Lower leg skin (tissue), 4 donors: Measurements from ENCODE around the gene RALGAPB. TPM values are rescaled to one million over a fixed set of nuclear protein-coding genes. Genes with fewer than 3 reads are reported as not detected.
"Not testable (repeated sequence)": the region's sequence is repeated elsewhere in the genome, so short reads cannot be mapped to it uniquely, and the experiment has no call there.

ENCODE experiments used
- DNase-seq, 2 donors: peaks; one replicate each; pipeline ENCODE4 v3.0.0-alpha.2; 2019; ENCODE audit warnings: low spot score in 2 of 2
- H3K4me3 ChIP-seq: fragments of 200-600 bp; sonication (generic); 2 replicates; pipeline ENCODE4 v1.5.1; 2017; ENCODE audit warnings: mild to moderate bottlenecking, low read depth; ENCODE audit not compliant: poor library complexity, severe bottlenecking
- POLR2A ChIP-seq, 2 donors: fragments of 450-650 bp; IDR thresholded peaks; one replicate each; pipeline ENCODE4 v1.6.1; 2016 to 2017; ENCODE audit warnings: antibody characterized with exemption in 2 of 2, mild to moderate bottlenecking in 1 of 2, moderate library complexity in 1 of 2
- WGBS, 2 donors: methylation state at CpG; one replicate each; pipeline ENCODE4 v1.1.5; 2018; 5-methylcytosine and 5-hydroxymethylcytosine counted together
- intact Hi-C: fragments of 100-400 bp; cut with DNase I; formaldehyde crosslinking; loops from one replicate; pipeline ENCODE4 v1.15.0; 2023; ENCODE audit warnings: low total_unique reads
- total RNA-seq, 4 donors: library from RNA; depleted of rRNA; stranded (reverse); fragments of >200 nt; gene quantifications; one replicate each; pipeline ENCODE4 v1.1.0, GENCODE V29; 2016
- TF ChIP-seq, protein P1 (sequence below), 3 donors: fragments of 450-650 bp; IDR thresholded peaks; one replicate each; pipeline ENCODE4 v1.5.1; 2016; ENCODE audit warnings: antibody characterized with exemption in 3 of 3, mild to moderate bottlenecking in 3 of 3, moderate library complexity in 2 of 3

Gene RALGAPB
- total RNA-seq, 4 donors from 2014 or later: 35.3 to 51.0 (median 41.5) TPM

DNA sequence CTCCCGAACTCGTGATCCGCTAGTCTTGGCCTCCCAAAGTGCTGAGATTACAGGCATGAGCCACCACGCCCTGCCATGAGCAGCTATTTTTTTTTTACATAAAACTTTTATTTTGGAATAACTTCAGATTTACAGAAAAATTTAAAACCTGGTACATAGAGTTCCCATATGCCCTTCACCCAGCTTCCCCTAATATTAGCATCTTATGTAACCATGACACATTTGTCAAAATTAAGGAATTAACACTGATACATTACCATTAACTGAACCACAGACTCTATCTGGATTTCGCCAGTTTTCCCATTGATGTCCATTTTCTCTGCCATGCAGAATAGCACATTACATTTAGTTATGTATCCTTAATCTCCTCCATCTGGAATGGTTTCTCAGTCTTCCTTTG lies 14.3 kb upstream of the RALGAPB start:
- intact Hi-C loops: no loop called here
- WGBS, 2 donors: 94 to 96% methylated on average over 5 of the region's 5 CpGs
- TF ChIP-seq, protein P1, sequence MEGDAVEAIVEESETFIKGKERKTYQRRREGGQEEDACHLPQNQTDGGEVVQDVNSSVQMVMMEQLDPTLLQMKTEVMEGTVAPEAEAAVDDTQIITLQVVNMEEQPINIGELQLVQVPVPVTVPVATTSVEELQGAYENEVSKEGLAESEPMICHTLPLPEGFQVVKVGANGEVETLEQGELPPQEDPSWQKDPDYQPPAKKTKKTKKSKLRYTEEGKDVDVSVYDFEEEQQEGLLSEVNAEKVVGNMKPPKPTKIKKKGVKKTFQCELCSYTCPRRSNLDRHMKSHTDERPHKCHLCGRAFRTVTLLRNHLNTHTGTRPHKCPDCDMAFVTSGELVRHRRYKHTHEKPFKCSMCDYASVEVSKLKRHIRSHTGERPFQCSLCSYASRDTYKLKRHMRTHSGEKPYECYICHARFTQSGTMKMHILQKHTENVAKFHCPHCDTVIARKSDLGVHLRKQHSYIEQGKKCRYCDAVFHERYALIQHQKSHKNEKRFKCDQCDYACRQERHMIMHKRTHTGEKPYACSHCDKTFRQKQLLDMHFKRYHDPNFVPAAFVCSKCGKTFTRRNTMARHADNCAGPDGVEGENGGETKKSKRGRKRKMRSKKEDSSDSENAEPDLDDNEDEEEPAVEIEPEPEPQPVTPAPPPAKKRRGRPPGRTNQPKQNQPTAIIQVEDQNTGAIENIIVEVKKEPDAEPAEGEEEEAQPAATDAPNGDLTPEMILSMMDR (IDR thresholded peaks at IDR 0.05): no peak
- no peak for TF ChIP-seq POLR2A (IDR thresholded peaks at IDR 0.05)
- DNase-seq: no peak
- H3K4me3 ChIP-seq: no peak overlapping the region

DNA sequence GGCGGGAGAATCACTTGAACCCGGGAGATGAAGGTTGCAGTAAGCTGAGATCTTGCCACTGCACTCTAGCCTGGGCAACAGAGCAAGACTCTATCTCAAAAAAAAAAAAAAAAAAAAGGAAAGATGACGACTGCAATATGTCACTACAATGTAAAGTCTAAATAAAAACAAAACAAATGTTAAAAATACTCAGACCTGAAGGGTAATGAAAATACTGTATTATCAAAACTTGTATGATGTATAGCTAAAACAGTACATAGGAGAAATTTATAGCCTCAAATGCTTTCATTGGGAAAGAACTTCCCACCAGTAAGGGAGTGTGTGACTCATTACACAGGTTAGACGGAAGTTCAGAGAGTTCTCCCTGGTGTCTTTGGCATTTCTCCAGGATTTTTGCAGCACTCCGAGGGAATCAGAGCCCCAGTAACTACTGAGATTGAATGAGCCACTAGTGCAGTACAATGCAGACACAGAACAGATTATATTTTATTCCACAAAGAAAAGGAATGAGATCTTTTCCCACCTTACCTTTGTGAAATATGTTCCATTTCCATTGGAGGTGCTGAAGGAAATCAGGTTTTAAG lies 12.5 kb upstream of the RALGAPB start:
- TF ChIP-seq POLR2A (IDR thresholded peaks at IDR 0.05): no peak
- TF ChIP-seq, protein P1 (IDR thresholded peaks at IDR 0.05): no peak
- no peak overlapping the region for H3K4me3 ChIP-seq
- no peak for DNase-seq
- 43 to 47% methylated on average over 5 of the region's 5 CpGs for WGBS, 2 donors
- intact Hi-C loops: no loop called here

DNA sequence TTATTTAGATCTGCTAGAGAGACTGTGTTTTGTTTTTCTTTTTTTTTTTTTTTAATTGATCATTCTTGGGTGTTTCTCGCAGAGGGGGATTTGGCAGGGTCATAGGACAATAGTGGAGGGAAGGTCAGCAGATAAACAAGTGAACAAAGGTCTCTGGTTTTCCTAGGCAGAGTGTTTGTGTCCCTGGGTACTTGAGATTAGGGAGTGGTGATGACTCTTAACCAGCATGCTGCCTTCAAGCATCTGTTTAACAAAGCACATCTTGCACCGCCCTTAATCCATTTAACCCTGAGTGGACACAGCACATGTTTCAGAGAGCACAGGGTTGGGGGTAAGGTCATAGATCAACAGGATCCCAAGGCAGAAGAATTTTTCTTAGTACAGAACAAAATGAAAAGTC lies 12.0 kb upstream of the RALGAPB start:
- 22 to 25% methylated on average over 1 of the region's 2 CpGs for WGBS, 2 donors
- H3K4me3 ChIP-seq, DNase-seq, intact Hi-C loops: not testable (repeated sequence)

DNA sequence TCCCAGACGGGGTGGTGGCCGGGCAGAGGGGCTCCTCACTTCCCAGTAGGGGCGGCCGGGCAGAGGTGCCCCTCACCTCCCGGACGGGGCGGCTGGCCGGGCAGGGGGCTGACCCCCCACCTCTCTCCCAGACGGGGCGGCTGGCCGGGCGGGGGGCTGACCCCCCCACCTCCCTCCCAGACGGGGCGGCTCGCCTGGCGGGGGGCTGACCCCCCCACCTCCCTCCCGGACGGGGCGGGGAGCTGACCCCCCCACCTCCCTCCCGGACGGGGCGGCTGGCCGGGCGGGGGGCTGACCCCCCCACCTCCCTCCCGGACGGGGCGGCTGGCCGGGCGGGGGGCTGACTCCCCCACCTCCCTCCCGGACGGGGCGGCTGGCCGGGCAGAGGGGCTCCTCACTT lies 11.5 kb upstream of the RALGAPB start:
- H3K4me3 ChIP-seq, intact Hi-C loops: not testable (repeated sequence)
- peak in 1 of 2 donors; percentile 18 for DNase-seq
- WGBS, 2 donors: no CpG with 5 or more reads among the region's 33 CpGs

DNA sequence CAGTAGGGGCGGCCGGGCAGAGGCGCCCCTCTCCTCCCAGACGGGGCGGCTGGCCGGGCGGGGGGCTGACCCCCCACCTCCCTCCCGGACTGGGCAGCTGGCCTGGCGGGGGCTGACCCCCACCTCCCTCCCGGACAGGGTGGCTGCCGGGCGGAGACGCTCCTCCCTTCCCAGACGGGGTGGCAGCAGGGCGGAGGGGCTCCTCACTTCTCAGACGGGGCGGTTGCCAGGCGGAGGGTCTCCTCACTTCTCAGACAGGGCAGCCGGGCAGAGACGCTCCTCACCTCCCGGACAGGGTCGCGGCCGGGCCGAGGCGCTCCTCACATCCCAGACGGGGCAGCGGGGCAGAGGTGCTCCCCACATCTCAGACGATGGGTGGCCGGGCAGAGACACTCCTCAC lies 11.1 kb upstream of the RALGAPB start:
- DNase-seq: peak in 1 of 2 donors; percentile 62
- 73 to 86% methylated on average over 2 to 20 of the region's 30 CpGs for WGBS, 2 donors
- intact Hi-C loops, H3K4me3 ChIP-seq: not testable (repeated sequence)

DNA sequence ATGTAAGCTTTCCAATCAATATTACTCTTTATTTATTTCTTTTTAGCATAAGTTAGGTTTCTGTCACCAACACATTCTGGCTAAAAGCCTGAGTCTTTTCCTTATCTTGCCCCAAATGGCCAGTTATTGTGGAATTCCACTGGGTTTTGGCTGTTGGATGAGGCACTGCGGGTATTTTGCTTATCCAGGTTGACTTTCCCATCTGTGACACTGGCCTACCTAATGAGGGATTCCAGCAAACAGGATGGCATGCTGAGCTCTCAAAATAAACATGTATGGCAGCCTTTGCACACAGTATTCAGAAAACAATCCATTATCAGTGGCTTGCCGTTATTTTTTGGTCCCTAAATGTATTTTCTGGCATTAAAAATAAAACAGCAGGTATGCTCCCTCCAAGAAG lies 6.5 kb upstream of the RALGAPB start:
- H3K4me3 ChIP-seq: no peak overlapping the region
- TF ChIP-seq POLR2A (IDR thresholded peaks at IDR 0.05): no peak
- TF ChIP-seq, protein P1 (IDR thresholded peaks at IDR 0.05): no peak
- intact Hi-C loops: no loop called here
- 78 to 83% methylated on average over 2 of the region's 2 CpGs for WGBS, 2 donors
- peak in 1 of 2 donors; percentile 9 for DNase-seq

DNA sequence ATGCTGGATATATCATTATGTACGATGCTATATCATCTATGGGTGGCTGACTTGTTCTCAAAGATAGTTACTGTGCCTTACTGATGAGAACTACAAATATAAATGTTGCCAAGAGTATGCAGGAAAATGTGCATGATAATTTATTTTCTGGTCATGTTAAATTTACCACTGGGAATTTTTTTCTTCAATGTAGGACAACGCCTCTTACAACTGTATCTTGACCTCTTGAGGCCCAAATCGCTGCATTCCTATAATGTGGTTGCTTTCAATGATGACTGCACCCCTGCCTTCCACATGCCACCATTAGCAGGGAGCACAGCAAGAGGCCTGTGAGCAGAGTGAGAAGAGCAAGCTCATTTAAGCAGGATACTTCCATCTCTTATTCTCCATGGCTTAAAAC lies 5.7 kb upstream of the RALGAPB start:
- intact Hi-C loops: no loop called here
- DNase-seq: no peak
- 84 to 88% methylated on average over 3 of the region's 3 CpGs for WGBS, 2 donors
- H3K4me3 ChIP-seq: no peak overlapping the region
- TF ChIP-seq, protein P1 (IDR thresholded peaks at IDR 0.05): no peak
- no peak for TF ChIP-seq POLR2A (IDR thresholded peaks at IDR 0.05)
